DMS114 treated with DMSO at 0.1 percent for 48 hours (cell line): ENCODE measurements around the gene DST.
A peak's percentile ranks its signal among the peaks of the same experiment; 100 is the strongest.
"Not testable (repeated sequence)": the region's sequence is repeated elsewhere in the genome, so short reads cannot be mapped to it uniquely, and the experiment has no call there.

Experiments used
- DNase-seq: peaks from one replicate; lab custom pipeline; 2025; ENCODE audit not compliant: unreplicated experiment; lab: John Stamatoyannopoulos, UW

The DST gene

GRCh38 chr6:56573624-56574023 lies 69.1 kb downstream of the DST start:
- DNase-seq = no peak

GRCh38 chr6:56572788-56573471 lies 69.8 kb downstream of the DST start:
- no peak for DNase-seq

- DNase-seq = no peak
Measured at GRCh38 chr6:56571605-56572004, 71.1 kb downstream of the DST start.

GRCh38 chr6:56570413-56571359 lies 72.0 kb downstream of the DST start:
- DNase-seq = peak; percentile 49

- DNase-seq = no peak
Measured at GRCh38 chr6:56567501-56567900, 75.2 kb downstream of the DST start.

GRCh38 chr6:56562730-56563129 lies 80.0 kb downstream of the DST start:
- DNase-seq = not testable (repeated sequence)

- DNase-seq = no peak
Measured at GRCh38 chr6:56556751-56557540, 85.7 kb downstream of the DST start.

- DNase-seq = no peak
Measured at GRCh38 chr6:56555438-56555872, 87.2 kb downstream of the DST start.

GRCh38 chr6:56552187-56553130 lies 90.2 kb downstream of the DST start:
- no peak for DNase-seq

- no peak for DNase-seq
Measured at GRCh38 chr6:56551409-56552120, 91.1 kb downstream of the DST start.

GRCh38 chr6:56550301-56550700 lies 92.4 kb downstream of the DST start:
- no peak for DNase-seq

- no peak for DNase-seq
Measured at GRCh38 chr6:56549014-56549413, 93.7 kb downstream of the DST start.

- DNase-seq = no peak
Measured at GRCh38 chr6:56547687-56548086, 95.0 kb downstream of the DST start.

GRCh38 chr6:56542364-56543331 lies 100.0 kb downstream of the DST start:
- peak; percentile 97 for DNase-seq

- no peak for DNase-seq
Measured at GRCh38 chr6:56541741-56542360, 100.8 kb downstream of the DST start.

- no peak for DNase-seq
Measured at GRCh38 chr6:56541030-56541600, 101.6 kb downstream of the DST start.

- DNase-seq = no peak
Measured at GRCh38 chr6:56540232-56541029, 102.3 kb downstream of the DST start.
